Sciatic nerve (tissue), 2 donors: ENCODE results near the gene FBXO39. TPM values are rescaled to one million over a fixed set of nuclear protein-coding genes. Genes with fewer than 3 reads are reported as not detected.
A peak's percentile ranks its signal among the peaks of the same experiment; 100 is the strongest.
"Not testable (repeated sequence)": the region's sequence is repeated elsewhere in the genome, so short reads cannot be mapped to it uniquely, and the experiment has no call there.

Source experiments
- ATAC-seq: fragments of 200-7000 bp; cut with Tn5 transposase; one replicate; pipeline ENCODE4 v1.9.1; 2020; ENCODE audit warnings: mild to moderate bottlenecking, moderate library complexity
- DNase-seq: peaks from one replicate; pipeline ENCODE4 v3.0.0-alpha.2; 2020; ENCODE audit warnings: low spot score
- intact Hi-C: fragments of 100-400 bp; cut with DNase I; formaldehyde crosslinking; loops from one replicate; pipeline ENCODE4 v1.14.2; 2022
- total RNA-seq: library from RNA; stranded (reverse); fragmentation: NEBNext Ultra II Directional; extraction: Animal tissue kit (Norgen Biotek cat#: 25700); gene quantifications from one replicate; pipeline ENCODE4 v1.2.1, GENCODE V29; 2021
- donor health status: DM: no; HTN: no; CAD: no.
- donor health status: DM: no; HTN: no; CAD: no.

The FBXO39 gene
- 0.98 TPM for total RNA-seq

DNA sequence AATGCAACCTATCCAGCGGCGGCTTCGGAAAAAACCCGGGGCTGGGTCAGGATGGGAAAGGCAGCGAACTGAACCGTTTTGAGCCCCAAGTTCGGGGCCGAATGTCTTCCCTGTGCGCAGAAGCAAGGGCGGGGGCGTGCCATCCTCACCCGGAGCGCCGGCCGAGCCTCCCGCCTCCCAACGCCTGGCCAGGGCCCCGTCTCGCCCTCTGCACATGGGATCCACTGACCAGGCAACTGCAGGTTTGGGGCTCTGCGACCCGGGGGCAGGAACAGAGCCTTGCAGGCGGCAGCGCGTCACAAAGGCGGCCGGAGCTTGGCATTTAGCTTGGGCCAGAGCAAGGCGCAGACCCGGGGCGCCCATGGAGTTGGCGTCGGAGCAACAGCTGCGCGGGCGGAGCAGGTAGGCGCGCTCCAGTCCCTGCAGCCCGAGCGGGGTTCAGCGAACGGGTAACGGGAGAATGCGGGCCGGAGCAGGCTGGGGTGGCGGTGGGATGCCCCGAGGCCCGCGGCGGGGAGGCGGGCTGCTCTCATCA, at the start of gene FBXO39:
Gene FBXO39 (plus strand): TSS at position 345 of the 535 bp plus-strand sequence. CDS start 3,654 bp downstream, outside the sequence.
- intact Hi-C loops: no loop called here
- DNase-seq: no peak
- peak; percentile 28 for ATAC-seq

DNA sequence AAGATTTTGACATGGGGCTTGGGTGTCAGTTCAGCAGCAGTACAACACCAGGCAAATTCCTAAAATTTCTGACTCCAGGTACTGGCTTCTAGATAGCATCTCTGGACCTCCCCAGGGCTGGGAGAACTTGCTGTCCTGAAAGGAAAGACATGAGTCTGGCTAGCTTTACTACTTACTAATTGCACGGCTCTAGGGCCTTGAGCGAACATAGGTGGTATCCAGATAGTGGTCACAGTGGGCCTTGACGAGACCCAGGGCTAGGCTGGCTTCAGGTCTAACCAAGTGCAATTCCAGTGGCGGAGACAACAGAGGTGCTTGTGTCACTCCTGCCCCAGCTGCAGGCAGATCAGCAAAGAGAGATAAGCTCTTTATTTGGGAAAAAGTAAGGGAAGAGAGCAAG, 46.5 kb upstream of the FBXO39 start:
- ATAC-seq (no peak), DNase-seq (no peak)
- intact Hi-C loops: no loop called here

DNA sequence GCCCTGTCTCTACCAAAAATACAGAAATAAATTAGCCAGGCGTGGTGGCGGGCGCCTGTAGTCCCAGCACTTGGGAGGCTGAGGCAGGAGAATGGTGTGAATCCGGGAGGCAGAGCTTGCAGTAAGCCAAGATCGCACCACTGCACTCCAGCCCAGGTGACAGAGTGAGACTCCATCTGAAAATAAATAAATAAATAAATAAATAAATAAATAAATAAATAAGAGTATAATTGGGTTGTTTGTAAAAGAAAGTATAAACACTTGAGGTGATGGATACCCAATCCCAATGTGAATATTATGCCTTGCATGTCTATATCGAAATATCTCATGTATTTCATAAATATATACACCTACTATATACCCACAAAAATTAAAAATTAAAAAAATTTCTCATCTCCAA, 29.4 kb upstream of the FBXO39 start:
- intact Hi-C loops, ATAC-seq, DNase-seq: not testable (repeated sequence)

DNA sequence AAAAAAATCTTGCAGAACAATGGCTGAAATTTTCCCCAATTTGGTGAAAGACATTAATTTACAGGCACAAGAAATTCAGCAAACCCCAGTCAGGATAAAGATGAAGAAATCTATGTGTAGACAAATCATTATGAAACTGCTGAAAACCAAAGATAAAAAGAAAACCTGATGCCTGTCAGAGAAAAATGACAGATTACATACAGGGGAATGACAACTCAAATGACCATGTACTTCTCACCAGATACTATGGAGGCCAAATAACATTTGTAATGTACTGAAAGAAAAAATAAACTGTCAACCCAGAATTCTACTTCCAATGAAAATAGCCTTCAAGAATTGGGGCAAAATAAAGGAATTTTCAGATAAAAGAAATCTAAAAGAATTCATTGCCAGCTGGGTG, 27.4 kb upstream of the FBXO39 start:
- no peak for DNase-seq

DNA sequence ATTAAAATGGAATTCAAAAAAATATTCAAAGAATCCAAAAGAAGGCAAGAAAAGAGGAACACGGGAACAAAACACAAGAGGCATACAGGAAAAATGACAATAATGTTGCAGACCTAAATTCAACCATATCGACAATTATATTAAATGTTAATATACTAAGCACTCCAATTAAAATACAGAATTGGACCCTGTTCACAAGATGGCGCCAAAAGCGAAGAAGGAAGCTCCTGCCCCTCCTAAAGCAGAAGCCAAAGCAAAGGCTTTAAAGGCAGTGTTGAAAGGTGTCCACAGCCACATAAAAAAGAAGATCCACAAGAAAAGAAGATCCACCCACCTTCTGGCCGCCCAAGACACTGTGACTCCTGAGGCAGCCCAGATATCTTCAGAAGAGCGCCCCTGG, 26.5 kb upstream of the FBXO39 start:
- no peak for ATAC-seq
- DNase-seq: no peak
- intact Hi-C loops: no loop called here

More for the DNA sequence above, 27.4 kb upstream of the FBXO39 start:
- intact Hi-C loops: no loop called here
- no peak for ATAC-seq

DNA sequence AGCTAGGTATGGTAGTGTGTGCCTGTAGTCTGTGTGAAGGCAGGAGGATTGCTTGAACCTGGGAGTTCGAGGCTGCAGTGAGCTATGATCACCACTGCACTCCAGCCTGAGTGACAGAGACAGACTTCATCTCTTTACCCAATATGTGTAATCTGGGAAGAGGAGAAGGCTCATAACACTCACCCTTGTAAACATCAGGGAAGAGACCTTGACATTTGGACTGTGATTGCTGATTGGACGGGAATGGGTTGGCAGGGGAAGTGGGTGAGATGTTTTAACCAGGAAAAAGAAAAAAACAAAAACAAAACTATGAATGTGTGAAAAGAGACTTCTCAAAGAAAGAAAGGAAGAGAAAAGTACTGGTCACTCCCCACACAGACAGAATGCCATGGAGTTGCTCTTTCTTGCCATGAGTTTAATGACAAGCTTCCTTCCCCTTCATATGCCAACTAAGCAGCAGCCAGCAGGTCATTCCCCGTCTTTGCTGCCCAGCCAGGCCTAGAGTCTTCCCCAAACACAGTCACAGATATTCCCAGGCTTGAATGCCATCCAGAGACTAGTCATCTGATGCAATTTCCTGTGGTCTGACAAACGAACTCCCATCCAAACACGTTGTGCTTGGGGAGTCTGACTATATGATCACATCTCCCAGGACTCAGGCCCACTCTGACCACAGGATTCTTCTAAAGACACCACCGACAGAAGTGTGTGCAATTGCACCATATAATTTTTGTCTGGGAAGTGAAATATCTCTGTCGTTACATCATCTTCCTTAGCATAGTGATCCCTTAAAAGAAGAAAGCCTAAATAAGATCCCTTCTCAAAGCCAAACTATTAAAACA, 23.7 kb upstream of the FBXO39 start:
- DNase-seq: no peak
- intact Hi-C loops: no loop called here
- ATAC-seq: peak; percentile 68

DNA sequence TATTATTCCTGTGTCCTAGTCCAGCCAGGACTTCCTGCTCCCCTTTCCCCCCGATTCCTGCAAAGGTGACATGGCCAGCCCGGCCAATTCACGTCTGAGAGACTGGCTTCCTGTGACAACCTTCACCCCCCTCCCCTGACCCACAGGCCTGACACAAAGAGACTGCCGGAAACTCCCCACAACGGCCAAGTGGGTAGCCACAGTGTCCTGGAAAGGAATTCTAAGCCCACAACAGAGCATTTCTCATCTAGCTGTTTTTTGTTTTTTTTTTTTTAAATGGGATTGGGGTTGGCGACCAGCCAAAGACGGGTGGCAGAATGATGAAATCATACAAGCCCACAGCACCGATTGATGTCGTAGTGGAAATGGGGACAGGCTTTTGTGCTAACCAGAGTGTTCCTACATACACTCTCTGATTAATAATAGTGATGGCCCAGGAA, 23.0 kb upstream of the FBXO39 start:
- intact Hi-C loops: no loop called here
- ATAC-seq (peak; percentile 69), DNase-seq (peak; percentile 69)

DNA sequence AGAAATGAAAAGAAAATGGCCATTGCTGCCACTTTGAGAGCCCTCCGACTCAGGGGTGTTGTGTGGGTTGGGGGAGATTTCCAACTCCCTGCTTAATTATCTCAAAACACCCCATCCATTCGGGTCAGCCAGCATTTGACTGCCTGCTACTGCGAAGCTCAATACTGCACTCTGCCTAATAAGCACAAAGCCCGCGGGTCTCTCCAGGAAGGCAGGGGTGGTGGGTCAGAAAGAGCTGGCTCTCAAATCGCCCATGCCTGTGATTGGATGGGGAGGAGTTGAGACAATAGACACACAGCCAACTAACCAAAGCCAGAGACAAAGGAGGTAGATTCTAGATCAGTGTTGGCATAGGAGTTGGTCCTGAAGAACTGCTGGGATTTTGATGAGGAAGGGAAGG, 22.5 kb upstream of the FBXO39 start:
- no peak for DNase-seq
- intact Hi-C loops: no loop called here
- ATAC-seq: no peak

DNA sequence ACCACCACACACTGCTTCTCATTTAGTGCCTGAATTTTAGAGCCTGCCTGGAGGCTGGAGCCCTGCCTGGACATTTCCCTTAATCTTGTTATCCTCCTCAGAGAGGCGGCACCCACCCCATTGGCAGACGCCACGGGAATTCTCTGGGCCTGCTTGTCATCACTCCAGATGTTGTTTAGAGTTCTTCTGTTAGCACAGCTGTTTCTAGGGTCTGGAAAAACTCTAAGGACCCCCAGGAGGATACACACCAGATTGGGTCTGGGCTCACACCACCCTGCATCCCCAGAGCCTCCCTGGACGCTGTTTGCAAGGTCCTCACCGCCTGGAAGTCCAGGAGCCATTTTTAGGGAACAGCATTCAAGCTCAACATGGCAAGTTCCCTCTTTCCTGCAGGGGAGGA, 20.7 kb upstream of the FBXO39 start:
- peak; percentile 38 for ATAC-seq
- intact Hi-C loops: no loop called here
- DNase-seq: no peak

DNA sequence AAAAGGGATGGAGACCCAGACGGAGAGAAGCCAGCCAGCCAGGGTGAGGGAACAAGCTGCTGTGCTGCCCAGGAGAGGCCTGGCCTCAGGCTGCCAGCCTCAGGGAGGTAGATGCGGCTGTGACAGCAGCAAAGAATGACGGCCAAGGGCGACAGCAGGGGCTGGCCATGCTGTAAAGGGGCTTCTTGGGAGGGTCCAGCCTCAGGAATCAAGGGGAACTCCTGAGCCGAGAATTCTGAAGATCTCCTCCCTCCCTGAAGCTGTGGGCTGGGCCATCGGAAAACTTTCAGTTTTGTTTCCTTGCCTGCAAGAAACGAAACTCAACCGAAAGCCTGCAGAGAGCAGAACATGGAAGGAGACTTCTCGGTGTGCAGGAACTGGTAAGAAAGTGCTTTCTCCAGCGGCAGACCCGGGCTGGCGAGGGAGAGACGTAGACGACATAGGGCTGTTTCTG, 20.3 kb upstream of the FBXO39 start, which contains the start of gene XAF1:
Gene XAF1 (plus strand): TSS at position 316 of the 454 bp plus-strand sequence. CDS start 33 bp downstream, at position 349.
- peak; percentile 73 for ATAC-seq
- intact Hi-C loops: no loop called here
- DNase-seq: no peak

DNA sequence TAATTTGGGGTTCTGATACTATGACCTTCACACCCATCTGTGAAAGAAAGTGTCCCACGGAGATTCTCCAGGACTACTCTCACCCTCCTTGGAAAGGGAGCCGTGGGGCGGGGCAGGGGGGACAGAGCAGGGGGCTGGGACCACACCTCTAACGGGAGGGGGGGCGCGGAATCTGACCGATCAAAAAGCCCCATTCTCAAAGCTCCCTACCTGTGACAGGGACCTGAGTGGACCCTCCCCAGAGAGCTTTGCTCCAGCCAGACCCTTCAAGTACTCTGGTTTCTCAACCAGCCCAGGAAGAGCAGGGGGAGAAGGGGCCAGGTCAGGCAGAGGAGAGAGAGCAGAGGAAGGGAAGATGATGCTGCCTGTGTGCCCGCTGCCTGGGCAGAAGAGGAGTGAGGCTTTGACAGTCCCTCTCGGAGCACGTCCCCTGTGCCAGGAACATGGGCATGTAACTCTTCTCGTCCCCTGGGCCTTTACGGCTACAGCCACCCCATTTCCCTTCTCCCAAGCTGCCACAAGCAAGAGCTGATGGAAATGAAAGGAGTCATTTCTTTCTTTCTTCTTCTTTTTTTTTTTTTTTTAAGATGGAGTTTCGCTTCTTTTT, 19.5 kb upstream of the FBXO39 start:
- intact Hi-C loops: no loop called here
- no peak for DNase-seq
- no peak for ATAC-seq

DNA sequence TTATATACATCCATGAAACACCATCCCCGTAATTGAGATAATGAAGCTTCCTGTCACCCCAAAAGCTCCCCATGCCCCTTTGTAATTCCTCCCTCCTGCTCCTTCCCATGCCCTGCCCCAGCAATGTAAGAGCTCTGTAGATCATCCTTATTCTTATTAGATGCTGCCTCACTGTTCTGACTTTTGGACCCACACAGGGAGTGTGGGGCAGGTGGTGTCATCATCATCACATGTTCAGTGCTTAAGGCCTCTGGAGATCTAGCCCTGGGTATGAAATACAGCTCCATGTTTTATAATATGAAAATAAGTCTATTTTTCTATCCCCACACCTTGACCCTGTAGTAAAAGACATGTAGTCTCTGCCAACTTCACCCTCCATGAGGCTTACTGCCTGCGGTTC, 18.3 kb upstream of the FBXO39 start:
- intact Hi-C loops: no loop called here
- ATAC-seq (no peak), DNase-seq (no peak)

DNA sequence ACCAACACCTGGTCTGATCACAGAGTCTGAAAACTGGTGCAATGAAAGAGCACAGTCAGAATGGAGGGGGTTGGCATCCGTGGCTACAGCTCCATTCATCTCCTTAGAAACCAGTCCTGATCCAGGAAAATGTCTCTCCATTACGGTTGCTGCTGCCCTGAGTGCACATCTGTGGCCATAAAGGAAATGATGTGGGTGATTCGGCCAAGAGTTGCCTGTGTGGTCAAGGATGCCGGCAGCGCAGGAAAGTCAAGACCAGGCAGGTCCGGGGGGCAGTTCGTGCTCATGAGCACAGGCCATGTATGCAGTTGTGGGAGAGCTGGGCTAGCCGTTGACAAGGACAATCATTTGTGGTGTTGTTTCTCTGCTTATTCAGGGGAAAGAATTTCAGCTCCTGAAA, 14.2 kb upstream of the FBXO39 start:
- no peak for DNase-seq
- intact Hi-C loops: no loop called here
- no peak for ATAC-seq

DNA sequence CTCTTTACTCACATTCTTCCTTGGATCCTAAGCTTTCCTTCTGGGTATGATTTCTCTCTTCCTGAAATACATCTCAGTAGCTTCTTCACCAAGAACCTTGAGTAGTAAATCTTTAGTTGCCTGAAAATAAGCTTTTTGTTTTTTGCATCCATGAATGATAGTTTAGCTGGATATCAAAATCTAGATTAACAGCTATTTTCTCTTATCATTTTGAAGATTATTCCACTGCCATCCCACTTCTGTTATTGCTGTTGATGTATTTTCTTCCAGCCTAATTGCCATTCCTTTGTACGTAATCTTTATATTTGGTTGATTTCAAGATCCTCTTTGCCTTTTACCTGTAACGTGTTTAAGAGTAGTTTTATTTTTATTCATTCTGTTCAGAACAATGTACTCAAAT, 7.6 kb upstream of the FBXO39 start:
- DNase-seq: no peak
- ATAC-seq: no peak
- intact Hi-C loops: no loop called here

DNA sequence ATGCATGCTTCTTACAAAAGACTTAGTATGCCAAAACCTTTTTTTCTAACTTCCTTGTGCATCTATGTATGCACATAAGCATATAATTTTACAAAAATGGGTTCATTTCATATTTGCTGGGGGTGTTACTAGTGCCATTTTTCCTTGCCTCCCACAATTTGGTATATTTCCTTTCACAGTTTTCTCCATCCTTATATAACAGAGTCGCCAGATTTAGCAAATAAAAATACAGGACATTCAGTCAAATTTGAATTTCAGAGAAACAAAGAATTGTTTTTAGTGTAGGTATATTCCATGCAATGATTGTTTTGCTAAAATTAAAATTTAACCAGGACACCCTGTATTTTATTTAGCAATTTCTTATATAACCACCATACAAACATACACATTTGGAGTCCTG, 4.0 kb upstream of the FBXO39 start:
- DNase-seq (no peak), ATAC-seq (no peak)
- intact Hi-C loops: no loop called here

DNA sequence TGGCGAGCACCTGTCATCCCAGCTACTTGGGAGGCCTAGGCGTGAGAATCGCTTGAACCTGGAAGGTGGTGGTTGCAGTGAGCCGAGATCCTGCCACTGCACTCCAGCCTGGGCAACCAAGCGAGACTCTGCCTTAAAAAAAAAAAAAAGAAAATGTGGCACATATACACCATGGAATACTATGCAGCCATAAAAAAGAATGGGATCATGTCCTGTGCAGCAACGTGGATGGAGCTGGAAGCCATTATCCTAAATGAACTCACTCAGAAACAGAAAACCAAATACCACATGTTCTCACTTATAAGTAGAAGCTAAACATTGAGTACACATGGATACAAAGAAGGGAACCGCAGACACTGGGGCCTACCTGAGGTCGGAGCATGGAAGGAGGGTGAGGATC, 1.1 kb upstream of the FBXO39 start:
- DNase-seq, intact Hi-C loops, ATAC-seq: not testable (repeated sequence)

DNA sequence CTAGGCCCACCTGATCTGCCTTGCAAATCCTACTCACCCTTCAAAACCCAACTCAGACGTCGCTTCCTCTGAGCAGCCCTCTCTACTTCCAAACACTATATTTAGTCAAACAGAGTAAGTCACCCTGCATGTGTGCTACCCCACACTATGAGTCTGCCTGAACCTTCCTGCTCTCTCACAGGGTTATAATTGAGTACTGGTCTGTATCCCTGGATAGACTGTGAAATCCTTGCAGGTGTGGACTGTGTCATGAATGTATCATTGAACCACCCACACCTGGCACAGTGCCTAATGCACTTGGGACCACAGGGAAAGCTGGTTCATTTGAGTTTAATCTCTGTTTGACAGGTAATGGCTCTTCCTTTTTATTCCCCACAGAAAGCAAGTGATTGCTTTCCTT, 3.4 kb downstream of the FBXO39 start:
- no peak for ATAC-seq
- no peak for DNase-seq
- intact Hi-C loops: no loop called here

DNA sequence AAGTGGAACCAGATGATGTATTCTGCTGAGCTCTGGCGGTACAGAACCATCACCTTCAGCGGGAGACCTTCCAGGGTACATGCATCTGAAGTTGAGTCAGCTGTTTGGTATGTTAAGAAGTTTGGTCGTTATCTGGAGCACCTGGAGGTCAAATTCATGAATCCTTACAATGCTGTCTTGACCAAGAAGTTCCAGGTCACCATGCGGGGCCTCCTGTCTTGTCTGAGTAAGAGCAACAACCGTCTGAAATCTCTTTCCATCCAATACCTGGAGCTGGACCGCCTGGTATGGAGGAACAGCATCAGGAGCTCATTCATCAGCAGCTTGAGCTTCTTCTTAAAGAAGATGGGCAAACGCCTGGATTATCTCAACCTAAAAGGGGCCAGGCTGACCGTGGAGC, 4.0 kb downstream of the FBXO39 start:
- DNase-seq (no peak), ATAC-seq (no peak)
- intact Hi-C loops: no loop called here

DNA sequence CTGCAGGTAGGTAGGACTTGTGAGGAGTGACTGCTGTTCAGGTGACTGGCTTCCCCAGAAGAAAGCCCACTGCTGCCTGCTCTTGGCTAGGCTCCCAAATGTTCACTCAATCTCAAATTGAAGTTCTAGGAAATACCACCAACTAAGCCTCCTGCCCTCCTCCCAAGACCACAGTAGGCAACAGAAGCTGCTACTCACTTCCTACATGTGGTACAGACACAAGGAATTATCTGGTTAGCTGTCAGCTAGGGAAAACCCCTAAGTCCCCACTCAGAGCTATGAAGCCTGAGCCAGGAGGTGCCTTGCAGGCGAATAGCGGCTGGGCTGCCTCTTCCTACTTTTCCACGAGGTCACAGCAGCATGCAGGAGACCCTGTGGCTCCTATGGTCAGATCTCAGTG, 4.9 kb downstream of the FBXO39 start:
- intact Hi-C loops: no loop called here
- DNase-seq (no peak), ATAC-seq (no peak)

DNA sequence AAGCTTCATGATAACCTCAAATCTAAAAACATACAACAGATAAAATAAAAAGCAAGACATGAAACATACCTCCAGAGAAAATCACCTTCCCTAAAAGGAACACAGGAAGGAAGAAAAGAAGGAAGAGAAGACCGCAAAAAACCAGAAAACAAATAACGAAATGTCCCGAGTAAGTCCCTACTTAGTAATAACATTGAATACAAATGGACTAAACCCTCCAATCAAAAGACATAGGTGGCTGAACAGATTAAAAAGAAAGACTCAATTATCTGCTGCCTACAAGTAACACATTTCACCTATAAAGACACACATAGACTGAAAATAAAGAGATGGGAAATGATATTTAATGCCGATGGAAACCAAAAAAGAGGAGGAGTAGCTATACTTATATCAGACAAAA, 6.2 kb downstream of the FBXO39 start:
- ATAC-seq: no peak
- no peak for DNase-seq
- intact Hi-C loops: no loop called here
